HepG2 (cell line): ENCODE results near the gene CCT3. TPM values are rescaled to one million over a fixed set of nuclear protein-coding genes. Genes with fewer than 3 reads are reported as not detected.

Source experiments
- BHLHE40 ChIP-seq: IDR thresholded peaks from 2 replicates; pipeline ENCODE4 v1.6.1; 2011; ENCODE audit warnings: low read length, improper control_type of control experiment
- ETS1 ChIP-seq: sonication (generic); formaldehyde crosslinking; IDR thresholded peaks from 2 replicates; pipeline ENCODE4 v1.4.0; 2020; ENCODE audit warnings: missing genetic modification reagents
- GZF1 ChIP-seq: sonication (generic); formaldehyde crosslinking; IDR thresholded peaks from 2 replicates; pipeline ENCODE4 v1.5.1; 2020; ENCODE audit warnings: mild to moderate bottlenecking, missing genetic modification reagents
- NR2F2 ChIP-seq: IDR thresholded peaks from 2 replicates; pipeline ENCODE4 v1.6.1; 2012; ENCODE audit warnings: low read depth, inconsistent platforms, borderline replicate concordance
- NR3C1 ChIP-seq: sonication (generic); formaldehyde crosslinking; IDR thresholded peaks from 2 replicates; pipeline ENCODE4 v1.4.0; 2020; ENCODE audit warnings: missing genetic modification reagents
- PATZ1 ChIP-seq: sonication (generic); formaldehyde crosslinking; IDR thresholded peaks from 2 replicates; pipeline ENCODE4 v1.4.0; 2020; ENCODE audit warnings: missing genetic modification reagents
- PCBP1 ChIP-seq: fragments of 200-400 bp; formaldehyde crosslinking; IDR thresholded peaks from 2 replicates; pipeline ENCODE4 v1.6.1; 2017; ENCODE audit warnings: mild to moderate bottlenecking, low read depth, low read length, borderline replicate concordance
- PHB2 ChIP-seq: fragments of 450-650 bp; IDR thresholded peaks from 2 replicates; pipeline ENCODE4 v1.6.1; 2018; ENCODE audit not compliant: partially characterized antibody
- POLR2A ChIP-seq, 2 experiments: IDR thresholded peaks; 2 replicates each; pipeline ENCODE4 v1.6.1; 2011; ENCODE audit warnings: low read depth in 2 of 2, low read length in 2 of 2, mild to moderate bottlenecking in 1 of 2, moderate library complexity in 1 of 2; ENCODE audit not compliant: insufficient read depth in 1 of 2
- PRPF4 ChIP-seq: fragments of 200-400 bp; formaldehyde crosslinking; IDR thresholded peaks from 2 replicates; pipeline ENCODE4 v1.6.1; 2016; ENCODE audit warnings: low read length, low read depth; ENCODE audit not compliant: poor library complexity, severe bottlenecking
- RAD51 ChIP-seq: fragments of 450-650 bp; IDR thresholded peaks from 2 replicates; pipeline ENCODE4 v1.6.1; 2016; ENCODE audit warnings: borderline replicate concordance
- SALL1 ChIP-seq: sonication (generic); formaldehyde crosslinking; IDR thresholded peaks from 2 replicates; pipeline ENCODE4 v1.8.0; 2022; ENCODE audit warnings: mild to moderate bottlenecking, missing genetic modification reagents
- ZBTB34 ChIP-seq: sonication (generic); formaldehyde crosslinking; IDR thresholded peaks from 2 replicates; pipeline ENCODE4 v1.8.0; 2022; ENCODE audit warnings: mild to moderate bottlenecking, missing genetic modification reagents
- ZFAT ChIP-seq: sonication (generic); formaldehyde crosslinking; conservative IDR thresholded peaks from 2 replicates; pipeline ENCODE4 v1.8.1; 2023; ENCODE audit warnings: missing genetic modification reagents, inconsistent platforms
- ZNF17 ChIP-seq: sonication (generic); formaldehyde crosslinking; IDR thresholded peaks from 2 replicates; pipeline ENCODE4 v1.5.0; 2020; ENCODE audit warnings: mild to moderate bottlenecking, missing genetic modification reagents
- ZNF205 ChIP-seq: IDR thresholded peaks from 2 replicates; pipeline ENCODE4 v1.6.1; 2018; ENCODE audit warnings: missing biosample characterization, missing genetic modification reagents
- ZSCAN9 ChIP-seq: IDR thresholded peaks from 2 replicates; pipeline ENCODE4 v1.6.1; 2016; ENCODE audit warnings: borderline replicate concordance
- polyA plus RNA-seq, 8 experiments: library from polyadenylated mRNA; depleted of rRNA in 3 of 8; stranded (reverse) in 7 of 8; unstranded in 1 of 8; fragments of >200 nt; fragmentation: Illumina TruSeq in 4 of 8; extraction: Trizol in 4 of 8; gene quantifications; 2 replicates each; pipeline versions ENCODE4 v1.2.1 to v1.2.3, GENCODE V29; 2011 to 2016; ENCODE audit warnings: low read depth in 4 of 8, missing spikeins in 1 of 8, mixed read lengths in 1 of 8; ENCODE audit not compliant: insufficient read depth in 1 of 8
- total RNA-seq, 5 experiments: library from RNA; depleted of rRNA; stranded (reverse); fragments of >200 nt; fragmentation: Illumina TruSeq; extraction: Trizol; gene quantifications; 2 replicates each; pipeline ENCODE4 v1.2.3, GENCODE V29; 2016; ENCODE audit warnings: low read depth in 1 of 5
- TF ChIP-seq, protein P1 (sequence below): IDR thresholded peaks from 2 replicates; pipeline ENCODE4 v1.6.1; 2016
- TF ChIP-seq, protein P2 (sequence below): sonication (generic); formaldehyde crosslinking; IDR thresholded peaks from 2 replicates; pipeline ENCODE4 v1.5.1; 2020; ENCODE audit warnings: mild to moderate bottlenecking, moderate library complexity, missing genetic modification reagents
- TF ChIP-seq, protein P3 (sequence below): sonication (generic); formaldehyde crosslinking; IDR thresholded peaks from 2 replicates; pipeline ENCODE4 v1.5.0; 2020; ENCODE audit warnings: mild to moderate bottlenecking, missing genetic modification reagents

Gene CCT3
- total and polyA plus RNA-seq, 2 of the 13 experiments (the other 11 are each of a cell fraction or from before 2014, with no cell fraction given), result 319 to 615 TPM

- TF ChIP-seq, protein P1, sequence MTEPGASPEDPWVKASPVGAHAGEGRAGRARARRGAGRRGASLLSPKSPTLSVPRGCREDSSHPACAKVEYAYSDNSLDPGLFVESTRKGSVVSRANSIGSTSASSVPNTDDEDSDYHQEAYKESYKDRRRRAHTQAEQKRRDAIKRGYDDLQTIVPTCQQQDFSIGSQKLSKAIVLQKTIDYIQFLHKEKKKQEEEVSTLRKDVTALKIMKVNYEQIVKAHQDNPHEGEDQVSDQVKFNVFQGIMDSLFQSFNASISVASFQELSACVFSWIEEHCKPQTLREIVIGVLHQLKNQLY (CRISPR knock-in tag), result no peak
- TF ChIP-seq SALL1 (CRISPR knock-in tag) (no peak; the same call in 1 of the 2 replicates), POLR2A (IDR thresholded peaks at IDR 0.05; ENCODE audit: insufficient read depth in 1 of 2, low read depth in 2 of 2, low read length in 2 of 2) (peak in 1 of 2 experiments; percentile 65; a peak in 2 of 4 replicates), GZF1 (CRISPR knock-in tag) (no peak), PRPF4 (no peak), ZBTB34 (CRISPR knock-in tag) (no peak), PATZ1 (peak; percentile 16; the same call in 1 of the 2 replicates), BHLHE40 (no peak), NR2F2 (no peak), NR3C1 (CRISPR knock-in tag) (no peak), PHB2 (no peak), ZSCAN9 (CRISPR knock-in tag) (no peak), PCBP1 (no peak), ZNF205 (CRISPR knock-in tag) (no peak), ETS1 (CRISPR knock-in tag) (no peak), RAD51 (no peak), ZFAT (CRISPR knock-in tag) (no peak), ZNF17 (no peak)
- TF ChIP-seq, protein P2, sequence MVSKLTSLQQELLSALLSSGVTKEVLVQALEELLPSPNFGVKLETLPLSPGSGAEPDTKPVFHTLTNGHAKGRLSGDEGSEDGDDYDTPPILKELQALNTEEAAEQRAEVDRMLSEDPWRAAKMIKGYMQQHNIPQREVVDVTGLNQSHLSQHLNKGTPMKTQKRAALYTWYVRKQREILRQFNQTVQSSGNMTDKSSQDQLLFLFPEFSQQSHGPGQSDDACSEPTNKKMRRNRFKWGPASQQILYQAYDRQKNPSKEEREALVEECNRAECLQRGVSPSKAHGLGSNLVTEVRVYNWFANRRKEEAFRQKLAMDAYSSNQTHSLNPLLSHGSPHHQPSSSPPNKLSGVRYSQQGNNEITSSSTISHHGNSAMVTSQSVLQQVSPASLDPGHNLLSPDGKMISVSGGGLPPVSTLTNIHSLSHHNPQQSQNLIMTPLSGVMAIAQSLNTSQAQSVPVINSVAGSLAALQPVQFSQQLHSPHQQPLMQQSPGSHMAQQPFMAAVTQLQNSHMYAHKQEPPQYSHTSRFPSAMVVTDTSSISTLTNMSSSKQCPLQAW (CRISPR knock-in tag), result peak; percentile 20; the same call in 1 of the 2 replicates
- TF ChIP-seq, protein P3, sequence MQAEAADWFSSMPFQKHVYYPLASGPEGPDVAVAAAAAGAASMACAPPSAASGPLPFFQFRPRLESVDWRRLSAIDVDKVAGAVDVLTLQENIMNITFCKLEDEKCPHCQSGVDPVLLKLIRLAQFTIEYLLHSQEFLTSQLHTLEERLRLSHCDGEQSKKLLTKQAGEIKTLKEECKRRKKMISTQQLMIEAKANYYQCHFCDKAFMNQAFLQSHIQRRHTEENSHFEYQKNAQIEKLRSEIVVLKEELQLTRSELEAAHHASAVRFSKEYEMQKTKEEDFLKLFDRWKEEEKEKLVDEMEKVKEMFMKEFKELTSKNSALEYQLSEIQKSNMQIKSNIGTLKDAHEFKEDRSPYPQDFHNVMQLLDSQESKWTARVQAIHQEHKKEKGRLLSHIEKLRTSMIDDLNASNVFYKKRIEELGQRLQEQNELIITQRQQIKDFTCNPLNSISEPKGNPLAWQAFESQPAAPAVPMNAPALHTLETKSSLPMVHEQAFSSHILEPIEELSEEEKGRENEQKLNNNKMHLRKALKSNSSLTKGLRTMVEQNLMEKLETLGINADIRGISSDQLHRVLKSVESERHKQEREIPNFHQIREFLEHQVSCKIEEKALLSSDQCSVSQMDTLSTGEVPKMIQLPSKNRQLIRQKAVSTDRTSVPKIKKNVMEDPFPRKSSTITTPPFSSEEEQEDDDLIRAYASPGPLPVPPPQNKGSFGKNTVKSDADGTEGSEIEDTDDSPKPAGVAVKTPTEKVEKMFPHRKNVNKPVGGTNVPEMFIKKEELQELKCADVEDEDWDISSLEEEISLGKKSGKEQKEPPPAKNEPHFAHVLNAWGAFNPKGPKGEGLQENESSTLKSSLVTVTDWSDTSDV, result no peak
These were observed 29.5 kb upstream of the CCT3 start (continued) for GRCh38 chr1:156367383-156368156.
